Measurements from ENCODE around the gene PSMD12.

DNA sequence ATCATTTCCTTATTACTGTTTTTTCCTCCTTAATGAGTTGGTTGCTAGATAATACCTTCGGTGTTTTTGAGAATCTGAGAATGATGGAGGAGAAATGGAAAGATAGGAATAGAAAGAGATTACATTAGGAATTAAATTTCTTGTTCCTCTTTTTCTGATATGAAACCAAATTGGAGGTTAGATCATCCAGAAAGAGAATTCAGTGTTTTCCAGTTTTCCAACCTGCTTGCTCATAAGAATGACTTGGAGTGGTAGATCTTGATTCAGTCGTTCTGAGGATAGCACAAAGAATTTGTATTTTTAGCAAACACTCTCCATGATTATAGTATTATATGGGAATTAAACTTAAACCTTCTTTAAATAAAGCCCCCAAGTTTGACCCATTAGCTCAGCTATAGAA lies 46.6 kb upstream of the PSMD12 start:
- TF ChIP-seq, protein P1, sequence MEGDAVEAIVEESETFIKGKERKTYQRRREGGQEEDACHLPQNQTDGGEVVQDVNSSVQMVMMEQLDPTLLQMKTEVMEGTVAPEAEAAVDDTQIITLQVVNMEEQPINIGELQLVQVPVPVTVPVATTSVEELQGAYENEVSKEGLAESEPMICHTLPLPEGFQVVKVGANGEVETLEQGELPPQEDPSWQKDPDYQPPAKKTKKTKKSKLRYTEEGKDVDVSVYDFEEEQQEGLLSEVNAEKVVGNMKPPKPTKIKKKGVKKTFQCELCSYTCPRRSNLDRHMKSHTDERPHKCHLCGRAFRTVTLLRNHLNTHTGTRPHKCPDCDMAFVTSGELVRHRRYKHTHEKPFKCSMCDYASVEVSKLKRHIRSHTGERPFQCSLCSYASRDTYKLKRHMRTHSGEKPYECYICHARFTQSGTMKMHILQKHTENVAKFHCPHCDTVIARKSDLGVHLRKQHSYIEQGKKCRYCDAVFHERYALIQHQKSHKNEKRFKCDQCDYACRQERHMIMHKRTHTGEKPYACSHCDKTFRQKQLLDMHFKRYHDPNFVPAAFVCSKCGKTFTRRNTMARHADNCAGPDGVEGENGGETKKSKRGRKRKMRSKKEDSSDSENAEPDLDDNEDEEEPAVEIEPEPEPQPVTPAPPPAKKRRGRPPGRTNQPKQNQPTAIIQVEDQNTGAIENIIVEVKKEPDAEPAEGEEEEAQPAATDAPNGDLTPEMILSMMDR (IDR thresholded peaks at IDR 0.05) = no peak
- no peak for TF ChIP-seq POLR2A (IDR thresholded peaks at IDR 0.05)

All from lower leg skin (tissue), 3 donors.